ENCODE data around the gene FAM168A. TPM values are rescaled to one million over a fixed set of nuclear protein-coding genes. Genes with fewer than 3 reads are reported as not detected.

Gene FAM168A
- total RNA-seq, 1 experiment from 2014 or later = 62.8 TPM

- no peak overlapping the region for H3K4me3 ChIP-seq (ENCODE audit: low read depth in 2 of 2, low read length in 2 of 2)
- H3K36me3 ChIP-seq (ENCODE audit: control insufficient read depth, insufficient read depth, low read length) = no peaks in the 10 kb centered on the region
- no peaks in the 10 kb centered on the region for H3K4me1 ChIP-seq (ENCODE audit: control insufficient read depth, insufficient read depth, low read length)
- no peak for TF ChIP-seq CTCF (IDR thresholded peaks at IDR 0.05)
- TF ChIP-seq SIN3A (IDR thresholded peaks at IDR 0.05; ENCODE audit: borderline replicate concordance, insufficient read depth, low read depth, low read length) = no peak
- TF ChIP-seq REST (IDR thresholded peaks at IDR 0.05; ENCODE audit: insufficient read depth in 1 of 2, low read depth in 2 of 2, low read length in 1 of 2) = no peak
- TF ChIP-seq TCF7L2 (IDR thresholded peaks at IDR 0.05; ENCODE audit: low read depth, low read length) = no peak
- TF ChIP-seq POLR2AphosphoS5 (IDR thresholded peaks at IDR 0.05; ENCODE audit: low read depth, low read length) = no peak
- TSS peak; percentile 33 for BruUV-seq (replicated peaks)
- in situ Hi-C loops (cut with HindIII; ENCODE audit: low pct_unique_long_range_greater_than_20kb, low sequenced_read_pairs) = no loop called here
- H3K9me3 ChIP-seq (ENCODE audit: control insufficient read depth, insufficient read depth, low read depth, low read length) = no peaks in the 10 kb centered on the region
- DNase-seq (ENCODE audit: low read depth, low spot score) = no peak
- no peak overlapping the region for H3K27ac ChIP-seq (ENCODE audit: low read length)
- ChIA-PET POLR2A (interaction anchor here (0.6 kb wide), 1 partner anchor 12 kb away, joined by 5 read pairs; no protein-coding TSS in a partner anchor), CTCF (no interaction called here)
- no peaks in the 10 kb centered on the region for H3K27me3 ChIP-seq (ENCODE audit: control insufficient read depth, insufficient read depth, low read length)
- peak; percentile 51; the same call in 1 of the 2 replicates for ATAC-seq
- intact Hi-C loops (cut with micrococcal nuclease; ENCODE audit: unreplicated experiment) = no loop called here
Measured at GRCh38 chr11:73585834-73586575, 11.9 kb downstream of the FAM168A start.

- ATAC-seq (no peak), DNase-seq (ENCODE audit: low read depth, low spot score) (no peak)
- TF ChIP-seq SIN3A (IDR thresholded peaks at IDR 0.05; ENCODE audit: borderline replicate concordance, insufficient read depth, low read depth, low read length) (no peak), POLR2AphosphoS5 (IDR thresholded peaks at IDR 0.05; ENCODE audit: low read depth, low read length) (no peak), CTCF (IDR thresholded peaks at IDR 0.05) (no peak), REST (IDR thresholded peaks at IDR 0.05; ENCODE audit: insufficient read depth in 1 of 2, low read depth in 2 of 2, low read length in 1 of 2) (no peak), TCF7L2 (IDR thresholded peaks at IDR 0.05; ENCODE audit: low read depth, low read length) (no peak)
- no TSS peak for BruUV-seq (replicated peaks)
- POLR2A ChIA-PET = no interaction called here
- in situ Hi-C loops (cut with HindIII; ENCODE audit: low pct_unique_long_range_greater_than_20kb, low sequenced_read_pairs) (no loop called here), intact Hi-C loops (cut with micrococcal nuclease; ENCODE audit: unreplicated experiment) (no loop called here)
- Histone ChIP-seq H3K27me3 (ENCODE audit: control insufficient read depth, insufficient read depth, low read length) (no peaks in the 10 kb centered on the region), H3K4me1 (ENCODE audit: control insufficient read depth, insufficient read depth, low read length) (no peaks in the 10 kb centered on the region), H3K27ac (ENCODE audit: low read length) (no peak overlapping the region), H3K36me3 (ENCODE audit: control insufficient read depth, insufficient read depth, low read length) (no peaks in the 10 kb centered on the region), H3K9me3 (ENCODE audit: control insufficient read depth, insufficient read depth, low read depth, low read length) (no peaks in the 10 kb centered on the region), H3K4me3 (ENCODE audit: low read depth in 2 of 2, low read length in 2 of 2) (no peak overlapping the region)
- CTCF ChIA-PET = no interaction called here
Measured at GRCh38 chr11:73584831-73585230, 13.1 kb downstream of the FAM168A start.
